IMR-90 (cell line): ENCODE results near the gene OTOG. TPM values are rescaled to one million over a fixed set of nuclear protein-coding genes. Genes with fewer than 3 reads are reported as not detected.

Experiments used
- ATAC-seq: fragments of 200-7000 bp; cut with Tn5 transposase; 2 replicates; pipeline ENCODE4 v1.9.1; 2020; ENCODE audit warnings: low read depth, mild to moderate bottlenecking, moderate library complexity
- BruUV-seq: library from RNA; stranded (reverse); fragments of 400-500 nt; replicated peaks from 2 replicates; lab custom pipeline; 2021; lab: Mats Ljungman, UMichigan
- CTCF ChIA-PET: fragments of 300-600 bp; formaldehyde crosslinking; extraction: SDS; loops from one replicate; lab custom pipeline; 2021; ENCODE audit warnings: antibody characterized with exemption; lab: Yijun Ruan, JAX
- POLR2A ChIA-PET: fragments of 300-600 bp; sonication (Branson Sonifier 250); formaldehyde crosslinking; loops from one replicate; lab custom pipeline; 2022; ENCODE audit warnings: antibody characterized with exemption; ENCODE audit not compliant: unreplicated experiment; lab: Charles Lee
- DNase-seq: peaks from one replicate; pipeline ENCODE4 v3.0.0; 2013
- H2AFZ ChIP-seq: replicated peaks from 2 replicates; pipeline ENCODE3; 2013; ENCODE audit warnings: low read length, mild to moderate bottlenecking; ENCODE audit not compliant: poor library complexity
- H2AK5ac ChIP-seq: 2 replicates; pipeline ENCODE4 v1.6.1; 2013; ENCODE audit warnings: low read depth, low read length, inconsistent platforms
- H2AK9ac ChIP-seq: replicated peaks from 2 replicates; pipeline ENCODE3; 2013; ENCODE audit warnings: mild to moderate bottlenecking, low read depth, low read length, moderate library complexity; ENCODE audit not compliant: poor library complexity
- H2BK120ac ChIP-seq: 2 replicates; pipeline ENCODE4 v1.6.1; 2013; ENCODE audit warnings: low read depth, low read length, inconsistent platforms
- H2BK15ac ChIP-seq: 3 replicates; pipeline ENCODE4 v1.6.1; 2013; ENCODE audit warnings: low read depth, low read length, inconsistent platforms
- H2BK20ac ChIP-seq: 2 replicates; pipeline ENCODE4 v1.6.1; 2013; ENCODE audit warnings: low read depth, mild to moderate bottlenecking, inconsistent platforms, low read length, moderate library complexity
- H2BK5ac ChIP-seq: 2 replicates; pipeline ENCODE4 v1.6.1; 2013; ENCODE audit warnings: mild to moderate bottlenecking, low read depth, low read length, inconsistent platforms; ENCODE audit not compliant: poor library complexity, severe bottlenecking
- H3K14ac ChIP-seq: replicated peaks from 2 replicates; pipeline ENCODE4 v1.6.1; 2013; ENCODE audit warnings: low read depth, low read length, inconsistent platforms
- H3K18ac ChIP-seq: 2 replicates; pipeline ENCODE4 v1.6.1; 2013; ENCODE audit warnings: low read depth, low read length, control low read depth
- H3K23ac ChIP-seq: 2 replicates; pipeline ENCODE4 v1.6.1; 2013; ENCODE audit warnings: low read depth, low read length, inconsistent platforms
- H3K27ac ChIP-seq: 2 replicates; pipeline ENCODE4 v1.5.1; 2013; ENCODE audit warnings: mild to moderate bottlenecking, control low read depth, low read length; ENCODE audit not compliant: insufficient read depth
- H3K27me3 ChIP-seq: 2 replicates; pipeline ENCODE4 v1.6.1; 2013; ENCODE audit warnings: low read length; ENCODE audit not compliant: control insufficient read depth, insufficient read depth
- H3K36me3 ChIP-seq: 2 replicates; pipeline ENCODE4 v1.6.1; 2013; ENCODE audit warnings: low read length, mixed read lengths; ENCODE audit not compliant: control insufficient read depth, insufficient read depth
- H3K4ac ChIP-seq: 2 replicates; pipeline ENCODE4 v1.6.1; 2013; ENCODE audit warnings: low read depth, low read length, inconsistent platforms
- H3K4me1 ChIP-seq: 2 replicates; pipeline ENCODE4 v1.6.1; 2013; ENCODE audit warnings: low read length, mixed read lengths; ENCODE audit not compliant: control insufficient read depth, insufficient read depth
- H3K4me2 ChIP-seq: 2 replicates; pipeline ENCODE4 v1.6.1; 2013; ENCODE audit warnings: low read depth, mild to moderate bottlenecking, control low read depth, low read length, moderate library complexity
- H3K4me3 ChIP-seq: 2 replicates; pipeline ENCODE4 v1.5.1; 2013; ENCODE audit warnings: low read depth, mild to moderate bottlenecking, control low read depth, low read length, moderate library complexity; ENCODE audit not compliant: insufficient read depth
- H3K56ac ChIP-seq: 2 replicates; pipeline ENCODE4 v1.6.1; 2013; ENCODE audit warnings: low read length, inconsistent platforms; ENCODE audit not compliant: insufficient read depth; ENCODE audit errors: extremely low read depth
- H3K79me1 ChIP-seq, 2 experiments: 2 replicates each; pipeline ENCODE4 v1.6.1; 2013; ENCODE audit warnings: low read length in 2 of 2, inconsistent platforms in 1 of 2, low read depth in 1 of 2
- H3K9ac ChIP-seq: 2 replicates; pipeline ENCODE4 v1.6.1; 2013; ENCODE audit warnings: low read depth, low read length, control low read depth
- H3K9me1 ChIP-seq: 2 replicates; pipeline ENCODE4 v1.6.1; 2013; ENCODE audit warnings: low read length, inconsistent platforms; ENCODE audit not compliant: insufficient read depth
- H3K9me3 ChIP-seq: 2 replicates; pipeline ENCODE4 v1.6.1; 2013; ENCODE audit warnings: low read length; ENCODE audit not compliant: control insufficient read depth, insufficient read depth
- H4K20me1 ChIP-seq: 2 replicates; pipeline ENCODE4 v1.6.1; 2013; ENCODE audit warnings: low read length, inconsistent platforms; ENCODE audit not compliant: insufficient read depth
- H4K5ac ChIP-seq: 2 replicates; pipeline ENCODE4 v1.6.1; 2013; ENCODE audit warnings: mild to moderate bottlenecking, low read depth, low read length, control low read depth
- H4K8ac ChIP-seq, 2 experiments: 2 replicates each; pipeline ENCODE4 v1.6.1; 2013; ENCODE audit warnings: low read depth in 2 of 2, low read length in 2 of 2, control low read depth in 1 of 2, inconsistent platforms in 1 of 2
- H4K91ac ChIP-seq: 2 replicates; pipeline ENCODE4 v1.6.1; 2013; ENCODE audit warnings: low read depth, low read length, inconsistent platforms; ENCODE audit not compliant: insufficient read depth
- BHLHE40 ChIP-seq: fragments of 150-350 bp; IDR thresholded peaks from 2 replicates; pipeline ENCODE4 v1.6.1; 2016; ENCODE audit warnings: mild to moderate bottlenecking, low read depth, low read length
- CEBPB ChIP-seq: IDR thresholded peaks from 2 replicates; pipeline ENCODE4 v1.6.1; 2012; ENCODE audit warnings: low read depth, low read length, improper control_type of control experiment
- CHD1 ChIP-seq: IDR thresholded peaks from 2 replicates; pipeline ENCODE4 v1.6.1; 2012; ENCODE audit warnings: low read depth, low read length, improper control_type of control experiment
- CTCF ChIP-seq: conservative IDR thresholded peaks from 2 replicates; pipeline ENCODE4 v1.5.1; 2012; ENCODE audit warnings: mild to moderate bottlenecking, low read depth, low read length, improper control_type of control experiment
- ELK1 ChIP-seq: fragments of 150-350 bp; IDR thresholded peaks from 2 replicates; pipeline ENCODE4 v1.6.1; 2016; ENCODE audit warnings: low read depth, mild to moderate bottlenecking, low read length, moderate library complexity, borderline replicate concordance
- FOS ChIP-seq: fragments of 150-350 bp; IDR thresholded peaks from 2 replicates; pipeline ENCODE4 v1.6.1; 2016; ENCODE audit warnings: low read depth, low read length
- MAFK ChIP-seq: IDR thresholded peaks from 2 replicates; pipeline ENCODE4 v1.6.1; 2012; ENCODE audit warnings: low read depth, low read length, improper control_type of control experiment
- RAD21 ChIP-seq: IDR thresholded peaks from 2 replicates; pipeline ENCODE4 v1.6.1; 2012; ENCODE audit warnings: low read length, improper control_type of control experiment
- SMC3 ChIP-seq: fragments of 150-350 bp; IDR thresholded peaks from 2 replicates; pipeline ENCODE4 v1.6.1; 2016; ENCODE audit warnings: low read depth, mild to moderate bottlenecking, antibody characterized with exemption, low read length, moderate library complexity
- WGBS, 2 experiments: methylation state at CpG; one replicate each; pipeline versions ENCODE4 v1.1.5 to v1.1.7; 2013; ENCODE audit warnings: missing lambda C conversion rate in 2 of 2; ENCODE audit not compliant: insufficient read length in 1 of 2; ENCODE audit errors: extremely low coverage in 2 of 2; 5-methylcytosine and 5-hydroxymethylcytosine counted together
- dilution Hi-C: fragments of 300-500 bp; cut with HindIII; formaldehyde crosslinking; loops from one replicate; pipeline ENCODE4 v1.14.3; 2018; ENCODE audit warnings: low sequenced_read_pairs; ENCODE audit not compliant: unreplicated experiment
- in situ Hi-C: fragments of 300-500 bp; cut with MboI; formaldehyde crosslinking; loops from 3 replicates; pipeline ENCODE4 v1.14.3; 2019; ENCODE audit warnings: low sequenced_read_pairs, inconsistent platforms, mixed read lengths
- intact Hi-C: fragments of 100-400 bp; cut with micrococcal nuclease; formaldehyde crosslinking; loops from 2 replicates; pipeline ENCODE4 v1.10.0; 2022
- polyA plus RNA-seq, 3 experiments: library from polyadenylated mRNA; depleted of rRNA; stranded (reverse); fragments of >200 nt; gene quantifications; 2 replicates each; pipeline ENCODE4 v1.2.3, GENCODE V29; 2012; ENCODE audit warnings: low replicate concordance in 1 of 3
- total RNA-seq: library from RNA; depleted of rRNA; stranded (reverse); fragments of >200 nt; gene quantifications from 2 replicates; pipeline ENCODE4 v1.2.3, GENCODE V29; 2012

OTOG gene
- total and polyA plus RNA-seq, 2 of the 4 experiments (the other 2 are of a cell fraction): not detected

GRCh38 chr11:17580271-17580670, 33.2 kb downstream of the OTOG start:
- no TSS peak for BruUV-seq
- Histone ChIP-seq H2BK20ac (no peak overlapping the region), H2BK120ac (no peak overlapping the region), H3K9me1 (no peaks in the 10 kb centered on the region), H3K4ac (no peak overlapping the region), H2AK5ac (no peak overlapping the region), H3K23ac (no peak overlapping the region), H3K9me3 (no peaks in the 10 kb centered on the region), H3K27me3 (0 out of 2 replicates have a peak, but pooled peaks cover 1% of the 10 kb centered on the region), H3K14ac (no peak overlapping the region), H3K4me3 (no peak overlapping the region), H3K9ac (no peak overlapping the region), H2AK9ac (no peak overlapping the region), H4K20me1 (no peaks in the 10 kb centered on the region), H3K79me1 (no peaks in the 10 kb centered on the region), H3K4me2 (no peak overlapping the region), H3K36me3 (no peaks in the 10 kb centered on the region), H3K18ac (no peak overlapping the region), H4K8ac (no peak overlapping the region), H3K56ac (no peak overlapping the region), H3K4me1 (no peaks in the 10 kb centered on the region), H2AFZ (no peak overlapping the region), H4K91ac (no peak overlapping the region), H4K5ac (no peak overlapping the region), H3K27ac (no peak overlapping the region), H2BK5ac (no peak overlapping the region), H2BK15ac (no peak overlapping the region)
- WGBS, 2 experiments: 0% methylated on average over 1 of the region's 1 CpG; no CpG with 5 or more reads in 1 of the 2 experiments
- ChIA-PET CTCF (no interaction called here), POLR2A (no interaction called here)
- intact Hi-C loops (no loop called here), in situ Hi-C loops (no loop called here), dilution Hi-C loops (no loop called here)
- DNase-seq (no peak), ATAC-seq (no peak)
- TF ChIP-seq CHD1: no peak
- no peak for TF ChIP-seq FOS
- no peak for TF ChIP-seq BHLHE40
- TF ChIP-seq ELK1: no peak
- TF ChIP-seq CEBPB: no peak
- TF ChIP-seq RAD21: no peak
- TF ChIP-seq SMC3: no peak
- no peak for TF ChIP-seq MAFK
- no peak for TF ChIP-seq CTCF
